CD4-positive, alpha-beta T cell treated with Interleukin-10 for 1 hour (primary cell): ENCODE data around the gene NHSL1.

Experiments used
- DNase-seq: peaks from one replicate; pipeline ENCODE4 v3.0.0-alpha.2; 2020

Gene NHSL1

GRCh38 chr6:138397128-138398122 is 101.9 kb downstream of the NHSL1 start:
- no peak for DNase-seq

GRCh38 chr6:138396709-138397108 is 102.6 kb downstream of the NHSL1 start:
- DNase-seq, result no peak

DNA sequence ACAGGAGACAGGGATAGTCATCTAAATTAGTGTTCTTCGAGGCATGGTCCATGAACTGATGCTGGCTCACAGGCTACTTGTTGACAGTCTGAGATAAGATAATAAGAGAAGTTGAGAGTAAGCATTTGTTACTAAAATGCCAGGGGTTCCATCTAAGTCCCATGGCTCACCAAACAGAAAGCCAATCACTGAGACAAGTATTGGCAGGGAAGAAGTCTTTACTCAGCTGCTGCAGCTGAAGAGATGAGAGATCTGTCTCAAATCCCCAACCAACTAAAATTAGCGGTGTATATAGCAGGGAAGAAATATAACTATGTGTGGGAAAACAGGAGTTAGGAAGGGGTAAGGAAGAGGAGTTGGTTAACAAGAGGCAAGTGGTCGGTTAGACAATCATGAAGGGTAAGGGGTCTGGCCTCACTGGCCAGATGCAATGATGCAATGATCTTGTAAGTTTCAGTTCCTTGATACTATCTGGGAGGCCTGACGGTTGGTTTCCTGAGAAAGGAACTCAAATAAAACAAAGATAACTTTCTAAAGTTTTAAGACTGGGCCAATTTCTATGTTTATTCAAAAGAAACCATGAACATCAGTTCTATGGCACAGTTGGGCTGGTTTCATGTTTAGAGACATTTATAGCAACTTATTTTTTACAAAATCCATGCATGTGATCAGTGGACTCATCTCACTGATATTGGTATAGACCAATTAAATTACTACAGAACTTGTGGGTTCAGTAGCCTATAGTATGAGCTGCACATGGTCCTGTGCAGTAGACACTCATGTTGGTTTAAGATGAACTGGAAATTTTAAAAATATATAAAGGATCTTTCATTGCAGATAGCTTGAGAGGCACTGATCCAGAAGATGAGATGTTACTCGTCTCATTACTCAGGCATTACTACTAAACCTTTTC is 105.2 kb downstream of the NHSL1 start:
- no peak for DNase-seq

GRCh38 chr6:138389551-138389950 is 109.7 kb downstream of the NHSL1 start:
- DNase-seq, result no peak

GRCh38 chr6:138387577-138388368 is 111.5 kb downstream of the NHSL1 start:
- DNase-seq, result no peak

DNA sequence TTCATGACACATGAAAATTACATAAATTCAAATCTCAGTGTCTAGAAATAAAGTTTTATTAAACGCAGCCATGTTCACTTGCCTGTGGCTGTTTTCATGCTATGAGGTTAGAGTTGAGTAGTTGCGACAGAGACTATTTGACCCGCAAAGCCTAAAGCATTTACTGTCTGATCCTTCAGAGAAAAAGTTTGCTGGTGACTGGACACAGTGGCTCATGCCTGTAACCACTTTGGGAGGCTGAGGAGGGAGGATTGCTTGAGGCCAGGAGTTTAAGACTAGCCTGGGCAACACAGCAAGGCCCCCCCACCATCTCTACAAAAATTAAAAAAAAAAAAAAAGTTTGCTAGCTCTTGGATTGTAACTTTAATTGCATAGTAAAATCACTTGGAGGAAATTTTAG is 112.4 kb downstream of the NHSL1 start:
- DNase-seq, result no peak

- DNase-seq, result no peak
These were observed 115.5 kb downstream of the NHSL1 start for GRCh38 chr6:138383776-138384175.

DNA sequence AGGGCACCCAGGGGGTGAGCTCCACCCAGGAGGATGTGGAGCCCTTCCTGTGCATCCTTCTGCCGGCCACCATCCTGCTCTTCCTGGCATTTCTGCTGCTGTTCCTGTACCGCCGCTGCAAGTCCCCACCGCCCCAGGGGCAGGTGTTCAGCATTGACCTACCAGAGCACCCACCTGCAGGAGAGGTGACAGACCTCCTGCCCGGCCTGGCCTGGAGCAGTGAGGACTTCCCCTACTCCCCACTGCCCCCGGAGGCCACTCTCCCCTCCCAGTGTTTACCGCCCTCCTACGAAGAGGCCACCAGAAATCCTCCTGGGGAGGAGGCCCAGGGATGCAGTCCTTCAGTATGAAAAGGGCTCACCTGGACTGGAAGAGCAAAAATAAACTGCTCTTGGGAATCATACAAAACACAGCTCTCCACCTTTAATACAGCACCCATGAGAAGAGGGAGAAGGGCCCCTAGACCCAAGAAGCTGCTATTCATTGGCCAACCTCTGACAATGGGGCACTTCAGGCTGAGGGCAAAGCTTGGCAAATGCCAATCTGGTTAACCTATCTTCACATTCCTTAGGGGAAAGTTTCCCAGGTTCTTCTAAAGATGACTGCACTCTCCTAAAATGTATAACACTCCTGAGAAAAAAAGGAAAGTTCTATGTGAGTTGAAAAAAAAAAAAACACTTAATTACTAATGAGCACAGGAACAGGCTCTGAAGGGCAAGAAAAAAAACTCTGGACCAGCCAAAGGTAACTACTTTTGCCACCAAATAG is 116.6 kb downstream of the NHSL1 start:
- no peak for DNase-seq

DNA sequence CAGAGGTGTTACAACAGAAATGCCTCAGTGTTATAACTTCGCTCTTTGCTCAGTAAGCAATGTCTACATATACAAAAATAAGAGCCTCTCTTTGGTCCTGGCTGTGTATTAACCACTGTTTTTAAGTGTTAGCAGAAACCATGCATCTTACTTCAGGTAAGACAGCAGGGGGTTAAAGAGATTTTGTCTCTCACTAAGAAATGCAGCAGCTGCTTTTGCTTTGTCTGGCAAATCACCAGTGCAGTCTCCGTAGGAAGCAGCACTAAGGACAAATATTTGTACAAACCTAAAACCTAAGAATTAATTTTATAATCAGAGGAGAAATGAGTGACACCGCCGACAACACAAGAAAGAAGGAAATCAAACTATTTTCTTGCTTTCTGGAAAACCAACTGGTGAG is 120.8 kb downstream of the NHSL1 start:
- no peak for DNase-seq

DNA sequence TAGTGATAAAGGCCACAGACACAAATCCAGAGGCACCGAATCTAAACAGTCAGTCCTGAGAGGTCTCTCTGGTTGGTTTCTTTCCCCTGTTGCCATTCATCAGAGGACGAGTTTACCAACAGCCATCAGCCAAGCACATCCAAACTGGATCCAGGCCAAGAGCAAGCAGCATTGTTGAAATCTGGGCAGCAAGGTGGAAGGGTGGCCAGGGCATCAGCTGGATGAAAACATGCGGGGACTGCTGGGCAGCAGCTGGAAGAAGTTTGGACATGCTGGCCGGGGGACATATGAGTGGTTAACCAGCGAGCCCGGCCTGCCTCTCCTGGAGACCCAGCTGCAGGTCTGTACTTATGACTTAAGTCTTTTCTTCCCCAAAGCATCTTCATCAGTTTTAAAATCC is 121.5 kb downstream of the NHSL1 start, which contains the start of gene SMIM28:
SMIM28 (plus strand) TSS at position 62 of the 400 bp plus-strand sequence; CDS start at position 230, 168 bp downstream.
- DNase-seq, result no peak

DNA sequence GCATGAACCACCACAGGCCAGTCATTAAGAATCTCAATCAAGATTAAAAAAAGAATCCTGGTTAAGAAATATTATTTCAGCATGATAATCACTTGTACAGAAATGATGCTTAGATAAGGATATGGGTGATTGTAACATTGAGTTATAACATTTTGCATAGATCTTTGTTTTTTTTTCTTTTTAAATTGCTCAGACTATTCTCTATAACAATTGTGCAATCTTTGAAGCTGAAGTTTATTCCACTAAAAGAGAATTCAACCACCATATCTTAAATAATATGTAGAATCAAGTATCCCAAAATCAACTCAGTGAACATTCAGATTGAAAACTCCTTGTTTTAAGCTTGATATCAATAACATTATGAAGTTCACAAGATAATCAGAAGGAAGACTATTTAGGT is 122.3 kb downstream of the NHSL1 start:
- DNase-seq, result no peak

DNA sequence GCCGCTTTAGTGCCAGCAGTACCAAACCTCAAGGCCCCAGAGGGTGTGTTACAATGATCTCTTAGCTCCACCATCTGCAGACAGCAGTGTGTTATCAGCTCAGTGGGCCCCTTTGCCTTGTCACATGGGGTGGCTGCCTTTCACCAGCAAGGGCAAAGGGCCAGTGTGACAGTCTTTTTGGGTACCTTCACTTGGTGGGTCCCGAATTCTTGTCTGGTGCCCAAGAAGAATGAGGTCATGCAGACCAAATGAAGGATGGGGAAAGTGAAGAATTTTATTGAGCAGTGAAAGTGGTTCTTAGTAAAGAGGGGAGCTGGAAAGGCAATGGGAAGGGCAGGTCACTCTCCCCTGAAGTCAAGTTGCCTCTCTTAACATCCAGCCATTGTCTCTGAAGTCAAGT is 124.5 kb downstream of the NHSL1 start:
- no peak for DNase-seq

DNA sequence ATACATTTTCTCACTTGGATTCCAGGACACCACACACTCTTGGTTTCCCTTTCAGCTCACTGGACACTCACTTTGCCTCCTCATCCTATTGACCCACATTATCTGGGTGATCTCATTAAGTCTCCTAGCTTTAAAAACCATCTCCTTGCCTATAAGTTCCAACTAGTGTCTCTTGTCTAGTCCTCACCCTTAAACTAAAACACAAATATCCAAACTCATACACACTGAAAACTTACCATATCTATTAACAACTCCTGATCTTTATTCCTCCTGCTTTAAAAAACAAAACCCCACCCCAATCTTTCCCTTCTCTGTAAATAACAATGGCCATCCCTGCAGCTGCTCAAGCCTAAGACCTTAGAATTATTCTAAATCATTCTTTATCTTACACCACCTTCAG is 125.1 kb downstream of the NHSL1 start:
- DNase-seq, result no peak

GRCh38 chr6:138372711-138373463 is 126.4 kb downstream of the NHSL1 start:
- peak; percentile 21 for DNase-seq
